Measurements from ENCODE around the gene CYYR1. TPM values are rescaled to one million over a fixed set of nuclear protein-coding genes. Genes with fewer than 3 reads are reported as not detected.

The CYYR1 gene
- total RNA-seq, 5 donors from 2014 or later (not counting 1 experiment from before 2014, with no cell fraction given), result 0.09 to 0.29 (median 0.26) TPM; not detected in 2

DNA sequence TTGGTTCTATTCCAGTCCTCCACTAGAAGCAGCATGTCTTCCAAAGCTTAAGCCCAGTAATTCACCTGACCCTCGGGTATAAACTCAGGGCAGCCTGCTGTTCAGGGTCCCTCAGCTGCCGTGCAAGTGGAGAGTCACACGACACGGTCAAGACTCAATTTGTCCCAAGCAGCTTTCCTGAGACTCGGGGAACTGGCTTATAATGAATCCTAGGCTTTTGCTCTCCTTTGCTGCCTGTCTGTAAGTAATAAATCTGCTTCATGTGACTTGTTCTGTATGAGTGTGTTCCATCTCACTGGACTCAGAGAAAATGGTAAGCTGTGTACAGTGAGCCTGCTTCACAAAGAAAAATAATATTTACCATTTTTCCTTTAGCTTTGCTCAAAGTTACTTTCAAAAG is 119.8 kb downstream of the CYYR1 start:
- CTCF ChIA-PET, result no interaction called here
- H3K27me3 Mint-ChIP-seq, result no peaks in the 10 kb centered on the region

DNA sequence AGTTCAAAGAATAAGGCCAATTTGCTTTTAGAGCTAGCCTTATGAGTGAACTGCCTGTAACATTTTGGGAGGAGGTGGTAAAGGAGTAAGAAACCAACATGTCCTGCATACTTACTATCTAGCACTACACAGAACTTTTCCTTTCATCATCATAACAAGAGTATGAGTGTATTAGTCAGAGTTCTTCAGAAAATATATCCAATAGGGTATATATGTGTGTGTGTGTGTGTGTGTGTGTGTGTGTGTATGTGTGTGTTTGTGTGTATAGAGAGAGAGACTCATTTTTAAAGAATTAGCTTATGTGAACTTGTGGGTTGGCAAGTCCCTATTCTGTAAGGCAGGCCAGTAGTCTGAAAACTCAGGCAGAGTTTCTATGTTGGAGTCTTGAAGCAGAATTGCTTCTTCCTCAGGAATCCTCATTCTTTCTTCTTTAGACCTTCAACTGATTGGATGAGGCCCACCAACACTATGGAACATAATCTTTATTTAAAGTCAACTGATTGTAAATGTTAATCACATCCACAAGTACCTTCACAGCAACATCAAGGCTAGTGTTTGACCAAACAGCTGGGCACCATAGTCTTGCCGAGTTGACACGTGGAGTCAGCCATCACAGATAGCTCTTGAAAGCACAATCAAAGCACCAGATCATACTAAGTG is 121.9 kb downstream of the CYYR1 start:
- ChIA-PET CTCF (no interaction called here), POLR2A (interaction anchor here in 1 of 2 donors (0.7 kb wide), 1 partner anchor 39 kb away, joined by 6 read pairs; no protein-coding TSS in a partner anchor)
- Histone ChIP-seq H3K9me3 (no peaks in the 10 kb centered on the region), H3K27ac (ENCODE audit: low read length) (no peak overlapping the region), H3K4me3 (ENCODE audit: control insufficient read depth in 1 of 2, extremely low read depth in 1 of 2, low read length in 1 of 2) (no peak overlapping the region), H3K36me3 (ENCODE audit: control insufficient read depth in 2 of 2, extremely low read depth in 1 of 2, insufficient read depth in 1 of 2, low read length in 1 of 2) (no peaks in the 10 kb centered on the region), H3K4me1 (ENCODE audit: control insufficient read depth in 1 of 2, extremely low read depth in 1 of 2, insufficient read depth in 2 of 2, low read length in 2 of 2) (no peaks in the 10 kb centered on the region), H3K27me3 (replicated peaks in 1 of 2; ENCODE audit: control insufficient read depth in 2 of 2, extremely low read depth in 1 of 2, insufficient read depth in 2 of 2, low read length in 1 of 2) (no peaks in the 10 kb centered on the region)
- H3K4me1 Mint-ChIP-seq, result no peaks in the 10 kb centered on the region
- no peaks in the 10 kb centered on the region for H3K27me3 Mint-ChIP-seq
- DNase-seq (no peak), ATAC-seq (replicated peaks in 1 of 4) (no peak)
- WGBS (ENCODE audit: insufficient coverage), result no CpG with 5 or more reads among the region's 2 CpGs
- no peaks in the 10 kb centered on the region for H3K9me3 Mint-ChIP-seq
- no peak overlapping the region for H3K27ac Mint-ChIP-seq
- H3K4me3 Mint-ChIP-seq, result no peak overlapping the region
- H3K36me3 Mint-ChIP-seq, result no peaks in the 10 kb centered on the region

More for the DNA sequence above, 119.8 kb downstream of the CYYR1 start:
- H3K9me3 ChIP-seq, result no peaks in the 10 kb centered on the region
- no peaks in the 10 kb centered on the region for H3K27me3 ChIP-seq (replicated peaks in 1 of 2; ENCODE audit: control insufficient read depth in 2 of 2, extremely low read depth in 1 of 2, insufficient read depth in 2 of 2, low read length in 1 of 2)
- POLR2A ChIA-PET, result no interaction called here
- DNase-seq (no peak), ATAC-seq (replicated peaks in 1 of 4) (no peak)
- no peak overlapping the region for H3K4me3 ChIP-seq (ENCODE audit: control insufficient read depth in 1 of 2, extremely low read depth in 1 of 2, low read length in 1 of 2)
- no peak overlapping the region for H3K27ac ChIP-seq (ENCODE audit: low read length)
- no peaks in the 10 kb centered on the region for H3K36me3 ChIP-seq (ENCODE audit: control insufficient read depth in 2 of 2, extremely low read depth in 1 of 2, insufficient read depth in 1 of 2, low read length in 1 of 2)
- no peaks in the 10 kb centered on the region for H3K4me1 ChIP-seq (ENCODE audit: control insufficient read depth in 1 of 2, extremely low read depth in 1 of 2, insufficient read depth in 2 of 2, low read length in 2 of 2)
- WGBS (ENCODE audit: insufficient coverage), result 83% methylated on average over 5 of the region's 5 CpGs
- Mint-ChIP-seq H3K27ac (no peak overlapping the region), H3K9me3 (no peaks in the 10 kb centered on the region), H3K4me3 (no peak overlapping the region), H3K36me3 (no peaks in the 10 kb centered on the region), H3K4me1 (no peaks in the 10 kb centered on the region)

DNA sequence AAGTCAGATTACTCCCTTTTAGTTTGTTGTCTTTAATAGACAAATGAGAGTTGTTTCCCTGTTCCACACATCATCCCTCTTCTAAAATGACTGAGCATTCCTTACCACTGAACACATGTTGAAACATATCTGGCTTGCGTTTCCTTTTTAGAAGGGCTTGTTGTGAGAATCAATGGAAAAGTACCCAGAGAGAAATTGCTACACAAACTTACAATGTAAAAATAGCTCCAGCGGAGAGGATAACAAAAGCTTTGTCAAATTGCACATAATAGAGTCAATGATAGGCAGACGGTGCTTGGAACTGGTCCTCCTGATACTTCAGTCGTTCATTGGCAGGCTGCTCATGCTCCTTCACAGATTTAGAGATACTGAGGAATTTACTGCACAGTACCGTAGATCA is 123.9 kb downstream of the CYYR1 start:
- no peak overlapping the region for H3K4me3 ChIP-seq (ENCODE audit: control insufficient read depth in 1 of 2, extremely low read depth in 1 of 2, low read length in 1 of 2)
- CTCF ChIA-PET, result no interaction called here
- H3K27ac ChIP-seq (ENCODE audit: low read length), result no peak overlapping the region
- DNase-seq (no peak), ATAC-seq (replicated peaks in 1 of 4) (no peak)
- H3K27me3 Mint-ChIP-seq, result no peaks in the 10 kb centered on the region
- no peaks in the 10 kb centered on the region for H3K36me3 ChIP-seq (ENCODE audit: control insufficient read depth in 2 of 2, extremely low read depth in 1 of 2, insufficient read depth in 1 of 2, low read length in 1 of 2)
- H3K4me1 Mint-ChIP-seq, result no peaks in the 10 kb centered on the region
- H3K9me3 Mint-ChIP-seq, result no peaks in the 10 kb centered on the region
- WGBS (ENCODE audit: insufficient coverage), result 100% methylated on average over 1 of the region's 5 CpGs
- H3K4me1 ChIP-seq (ENCODE audit: control insufficient read depth in 1 of 2, extremely low read depth in 1 of 2, insufficient read depth in 2 of 2, low read length in 2 of 2), result no peaks in the 10 kb centered on the region
- H3K36me3 Mint-ChIP-seq, result no peaks in the 10 kb centered on the region
- no peak overlapping the region for H3K27ac Mint-ChIP-seq
- no peaks in the 10 kb centered on the region for H3K9me3 ChIP-seq
- POLR2A ChIA-PET, result no interaction called here
- H3K27me3 ChIP-seq (replicated peaks in 1 of 2; ENCODE audit: control insufficient read depth in 2 of 2, extremely low read depth in 1 of 2, insufficient read depth in 2 of 2, low read length in 1 of 2), result no peaks in the 10 kb centered on the region
- no peak overlapping the region for H3K4me3 Mint-ChIP-seq

DNA sequence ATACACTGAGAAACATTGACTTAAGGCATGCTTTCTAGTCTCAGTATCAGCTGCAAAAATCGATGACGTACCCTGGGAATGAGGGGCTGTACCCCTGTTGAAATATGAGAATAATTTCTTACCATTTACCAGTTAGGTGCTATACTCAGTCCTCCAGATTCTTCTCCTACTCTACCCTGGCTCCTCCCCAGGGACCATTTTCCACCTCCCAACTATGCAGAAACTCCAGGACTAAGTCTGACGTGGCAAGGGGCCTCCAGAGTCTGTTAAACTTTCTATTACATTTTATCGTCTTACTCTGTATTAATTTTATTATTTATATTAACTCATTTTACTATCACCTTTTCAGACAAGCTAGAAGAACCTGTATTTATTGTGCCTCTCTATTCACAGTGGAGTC is 124.3 kb downstream of the CYYR1 start:
- Mint-ChIP-seq H3K4me3 (no peak overlapping the region), H3K27ac (no peak overlapping the region), H3K9me3 (no peaks in the 10 kb centered on the region), H3K27me3 (no peaks in the 10 kb centered on the region), H3K36me3 (no peaks in the 10 kb centered on the region), H3K4me1 (no peaks in the 10 kb centered on the region)
- Histone ChIP-seq H3K4me3 (ENCODE audit: control insufficient read depth in 1 of 2, extremely low read depth in 1 of 2, low read length in 1 of 2) (no peak overlapping the region), H3K36me3 (ENCODE audit: control insufficient read depth in 2 of 2, extremely low read depth in 1 of 2, insufficient read depth in 1 of 2, low read length in 1 of 2) (no peaks in the 10 kb centered on the region), H3K9me3 (no peaks in the 10 kb centered on the region), H3K4me1 (ENCODE audit: control insufficient read depth in 1 of 2, extremely low read depth in 1 of 2, insufficient read depth in 2 of 2, low read length in 2 of 2) (no peaks in the 10 kb centered on the region), H3K27ac (ENCODE audit: low read length) (no peak overlapping the region), H3K27me3 (replicated peaks in 1 of 2; ENCODE audit: control insufficient read depth in 2 of 2, extremely low read depth in 1 of 2, insufficient read depth in 2 of 2, low read length in 1 of 2) (no peaks in the 10 kb centered on the region)
- WGBS (ENCODE audit: insufficient coverage), result no CpG with 5 or more reads among the region's 4 CpGs
- ATAC-seq (replicated peaks in 1 of 4) (no peak), DNase-seq (no peak)
- CTCF ChIA-PET, result no interaction called here
- POLR2A ChIA-PET, result no interaction called here

DNA sequence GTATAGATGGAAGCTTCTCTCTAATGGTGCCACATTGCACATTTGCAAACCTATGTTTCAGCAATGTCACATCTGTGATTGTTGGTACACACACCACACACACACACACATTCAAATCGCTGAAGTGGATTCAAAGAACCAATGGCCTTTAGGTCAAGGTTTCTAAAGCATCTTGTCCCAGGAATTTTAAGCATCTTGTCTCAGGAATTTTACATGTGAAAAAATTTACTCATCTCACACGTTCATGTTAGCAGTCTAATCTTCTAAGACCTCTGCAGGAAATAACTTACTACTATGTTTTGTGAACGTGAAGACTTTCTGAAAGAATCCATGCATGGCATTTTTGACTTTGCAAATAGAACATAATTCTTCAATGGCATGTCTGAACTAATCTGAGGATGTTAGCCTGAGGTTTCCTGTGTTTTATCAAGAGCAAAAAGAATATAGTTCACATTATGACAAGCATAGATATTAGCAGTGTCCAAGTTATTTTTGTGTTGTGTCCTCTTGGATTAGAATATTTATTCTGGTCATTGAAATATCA is 125.1 kb downstream of the CYYR1 start:
- Histone ChIP-seq H3K4me1 (ENCODE audit: control insufficient read depth in 1 of 2, extremely low read depth in 1 of 2, insufficient read depth in 2 of 2, low read length in 2 of 2) (no peaks in the 10 kb centered on the region), H3K27ac (ENCODE audit: low read length) (no peak overlapping the region), H3K36me3 (ENCODE audit: control insufficient read depth in 2 of 2, extremely low read depth in 1 of 2, insufficient read depth in 1 of 2, low read length in 1 of 2) (no peaks in the 10 kb centered on the region), H3K27me3 (replicated peaks in 1 of 2; ENCODE audit: control insufficient read depth in 2 of 2, extremely low read depth in 1 of 2, insufficient read depth in 2 of 2, low read length in 1 of 2) (no peaks in the 10 kb centered on the region), H3K4me3 (ENCODE audit: control insufficient read depth in 1 of 2, extremely low read depth in 1 of 2, low read length in 1 of 2) (no peak overlapping the region), H3K9me3 (no peaks in the 10 kb centered on the region)
- H3K36me3 Mint-ChIP-seq, result no peaks in the 10 kb centered on the region
- no peak overlapping the region for H3K27ac Mint-ChIP-seq
- ATAC-seq (replicated peaks in 1 of 4), result no peak
- DNase-seq, result no peak
- H3K4me3 Mint-ChIP-seq, result no peak overlapping the region
- 100% methylated on average over 1 of the region's 3 CpGs for WGBS (ENCODE audit: insufficient coverage)
- CTCF ChIA-PET, result no interaction called here
- POLR2A ChIA-PET, result no interaction called here
- H3K4me1 Mint-ChIP-seq, result no peaks in the 10 kb centered on the region
- no peaks in the 10 kb centered on the region for H3K27me3 Mint-ChIP-seq
- no peaks in the 10 kb centered on the region for H3K9me3 Mint-ChIP-seq

DNA sequence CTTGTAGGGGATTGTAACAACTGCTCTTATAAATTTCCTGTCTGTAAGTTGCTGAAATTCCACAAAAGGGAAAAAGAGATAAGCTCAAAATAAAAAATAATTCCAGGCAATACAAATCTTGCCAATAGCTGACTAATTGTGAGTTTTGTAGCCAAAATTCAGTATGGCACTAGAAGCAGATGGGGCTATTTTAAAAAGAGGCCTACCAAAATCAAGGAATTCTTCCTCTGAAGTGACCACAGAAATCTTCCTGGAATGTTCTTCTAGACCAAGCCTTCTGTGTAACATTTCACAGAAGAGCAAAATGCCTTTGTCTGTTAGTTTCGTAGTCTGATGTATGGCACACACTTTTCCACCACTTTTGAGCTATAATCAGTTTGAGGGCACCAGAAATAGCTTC is 127.6 kb downstream of the CYYR1 start:
- no peaks in the 10 kb centered on the region for H3K9me3 Mint-ChIP-seq
- WGBS (ENCODE audit: insufficient coverage), result no CpG with 5 or more reads among the region's 1 CpG
- CTCF ChIA-PET, result interaction anchor here in 1 of 2 donors (1.2 kb wide), 1 partner anchor 563 kb away, joined by 3 read pairs; no protein-coding TSS in a partner anchor

More for the DNA sequence above, 127.6 kb downstream of the CYYR1 start:
- Mint-ChIP-seq H3K27me3 (no peaks in the 10 kb centered on the region), H3K4me1 (no peaks in the 10 kb centered on the region), H3K27ac (no peak overlapping the region), H3K36me3 (no peaks in the 10 kb centered on the region), H3K4me3 (no peak overlapping the region)
- Histone ChIP-seq H3K4me1 (ENCODE audit: control insufficient read depth in 1 of 2, extremely low read depth in 1 of 2, insufficient read depth in 2 of 2, low read length in 2 of 2) (no peaks in the 10 kb centered on the region), H3K27ac (ENCODE audit: low read length) (no peak overlapping the region), H3K4me3 (ENCODE audit: control insufficient read depth in 1 of 2, extremely low read depth in 1 of 2, low read length in 1 of 2) (no peak overlapping the region), H3K27me3 (replicated peaks in 1 of 2; ENCODE audit: control insufficient read depth in 2 of 2, extremely low read depth in 1 of 2, insufficient read depth in 2 of 2, low read length in 1 of 2) (no peaks in the 10 kb centered on the region), H3K9me3 (no peaks in the 10 kb centered on the region), H3K36me3 (ENCODE audit: control insufficient read depth in 2 of 2, extremely low read depth in 1 of 2, insufficient read depth in 1 of 2, low read length in 1 of 2) (no peaks in the 10 kb centered on the region)
- POLR2A ChIA-PET, result no interaction called here
- no peak for DNase-seq
- ATAC-seq (replicated peaks in 1 of 4), result no peak

Measured in T-cell (primary cell).